Liver (tissue), 9 donors: ENCODE results near the gene TNIP1. TPM values are rescaled to one million over a fixed set of nuclear protein-coding genes. Genes with fewer than 3 reads are reported as not detected.

Source experiments
- DNase-seq: peaks from one replicate; pipeline ENCODE4 v3.0.0-alpha.2; 2017; ENCODE audit warnings: low spot score
- H3K27ac ChIP-seq, 2 donors: one replicate each; pipeline ENCODE4 v1.7.0; 2013; ENCODE audit warnings: inconsistent platforms in 2 of 2, low read length in 2 of 2, control low read depth in 1 of 2, low read depth in 1 of 2, mild to moderate bottlenecking in 1 of 2
- H3K27me3 ChIP-seq, 4 donors: one replicate each; pipeline versions ENCODE4 v1.6.1 to v1.7.0; 2013; ENCODE audit warnings: low read length in 3 of 4, inconsistent platforms in 1 of 4, mild to moderate bottlenecking in 1 of 4, moderate library complexity in 1 of 4; ENCODE audit not compliant: control insufficient read depth in 4 of 4, insufficient read depth in 4 of 4
- H3K36me3 ChIP-seq, 4 donors: one replicate each; pipeline versions ENCODE4 v1.6.1 to v1.7.0; 2013; ENCODE audit warnings: low read length in 3 of 4, mild to moderate bottlenecking in 3 of 4, low read depth in 1 of 4, moderate library complexity in 1 of 4; ENCODE audit not compliant: control insufficient read depth in 4 of 4, insufficient read depth in 3 of 4
- H3K4me1 ChIP-seq, 4 donors: one replicate each; pipeline versions ENCODE4 v1.6.1 to v1.7.0; 2013; ENCODE audit warnings: low read length in 3 of 4, mild to moderate bottlenecking in 3 of 4, moderate library complexity in 1 of 4; ENCODE audit not compliant: control insufficient read depth in 4 of 4, insufficient read depth in 4 of 4
- H3K4me3 ChIP-seq, 3 donors: one replicate each; pipeline versions ENCODE4 v1.6.1 to v1.7.0; 2013; ENCODE audit warnings: low read length in 3 of 3, control low read depth in 1 of 3, low read depth in 1 of 3, mild to moderate bottlenecking in 1 of 3
- H3K9ac ChIP-seq, 2 donors: one replicate each; pipeline ENCODE4 v1.7.0; 2013; ENCODE audit warnings: low read length in 2 of 2, mild to moderate bottlenecking in 2 of 2, moderate library complexity in 2 of 2, control low read depth in 1 of 2, low read depth in 1 of 2
- H3K9me3 ChIP-seq, 4 donors: one replicate each; pipeline versions ENCODE4 v1.6.1 to v1.7.0; 2013; ENCODE audit warnings: low read length in 3 of 4; ENCODE audit not compliant: control insufficient read depth in 4 of 4
- CTCF ChIP-seq: fragments of 150-350 bp; IDR thresholded peaks from 2 replicates; pipeline ENCODE4 v1.5.1; 2017; ENCODE audit warnings: improper control_type of control experiment, low read depth, low read length; ENCODE audit not compliant: missing input control
- EGR1 ChIP-seq, 2 donors: IDR thresholded peaks; 2 replicates each; pipeline ENCODE4 v1.6.1; 2016 to 2018; ENCODE audit warnings: antibody characterized with exemption in 2 of 2, low read depth in 2 of 2
- FOXA1 ChIP-seq: IDR thresholded peaks from 2 replicates; pipeline ENCODE4 v1.6.1; 2016; ENCODE audit warnings: antibody characterized with exemption
- FOXA2 ChIP-seq: IDR thresholded peaks from 2 replicates; pipeline ENCODE4 v1.6.1; 2016; ENCODE audit warnings: antibody characterized with exemption
- GABPA ChIP-seq, 2 donors: IDR thresholded peaks in 1 of 2; conservative IDR thresholded peaks in 1 of 2; 2 replicates each; pipeline ENCODE4 v1.6.1; 2016; ENCODE audit warnings: antibody characterized with exemption in 2 of 2, mild to moderate bottlenecking in 1 of 2, moderate library complexity in 1 of 2
- HNF4A ChIP-seq, 2 donors: conservative IDR thresholded peaks; 2 replicates each; pipeline ENCODE4 v1.6.1; 2016; ENCODE audit warnings: antibody characterized with exemption in 2 of 2, mild to moderate bottlenecking in 2 of 2
- HNF4G ChIP-seq: IDR thresholded peaks from 2 replicates; pipeline ENCODE4 v1.6.1; 2016; ENCODE audit warnings: antibody characterized with exemption
- JUND ChIP-seq, 2 donors: IDR thresholded peaks; 2 replicates each; pipeline ENCODE4 v1.6.1; 2016; ENCODE audit warnings: antibody characterized with exemption in 2 of 2
- MAX ChIP-seq: IDR thresholded peaks from 2 replicates; pipeline ENCODE4 v1.6.1; 2016; ENCODE audit warnings: antibody characterized with exemption
- NR2F2 ChIP-seq: IDR thresholded peaks from 2 replicates; pipeline ENCODE4 v1.6.1; 2016; ENCODE audit warnings: antibody characterized with exemption
- RAD21 ChIP-seq, 2 donors: IDR thresholded peaks; 2 replicates each; pipeline ENCODE4 v1.6.1; 2016; ENCODE audit warnings: antibody characterized with exemption in 2 of 2, mild to moderate bottlenecking in 2 of 2
- REST ChIP-seq: IDR thresholded peaks from 2 replicates; pipeline ENCODE4 v1.6.1; 2016; ENCODE audit warnings: antibody characterized with exemption, mild to moderate bottlenecking
- RXRA ChIP-seq, 2 donors: IDR thresholded peaks; 2 replicates each; pipeline ENCODE4 v1.6.1; 2017 to 2018; ENCODE audit warnings: antibody characterized with exemption in 2 of 2, mild to moderate bottlenecking in 1 of 2
- SP1 ChIP-seq: IDR thresholded peaks from 2 replicates; pipeline ENCODE4 v1.6.1; 2018; ENCODE audit warnings: antibody characterized with exemption, mild to moderate bottlenecking
- TAF1 ChIP-seq: conservative IDR thresholded peaks from 2 replicates; pipeline ENCODE4 v1.6.1; 2016; ENCODE audit warnings: antibody characterized with exemption, mild to moderate bottlenecking
- YY1 ChIP-seq: IDR thresholded peaks from 2 replicates; pipeline ENCODE4 v1.6.1; 2016; ENCODE audit warnings: antibody characterized with exemption, mild to moderate bottlenecking
- WGBS: extraction: QIAGEN DNeasy Blood & Tissue Kit; methylation state at CpG from one replicate; pipeline ENCODE4 v1.1.7; 2013; 5-methylcytosine and 5-hydroxymethylcytosine counted together
- polyA plus RNA-seq, 2 donors: library from polyadenylated mRNA; stranded (reverse) in 1 of 2; unstranded in 1 of 2; fragments of 200-250 nt in 1 of 2; fragments of >200 nt in 1 of 2; fragmentation: Nextera tagmentation in 1 of 2; extraction: Ambion mirVana in 1 of 2; gene quantifications; one replicate each; pipeline versions ENCODE4 v1.2.1 to v1.2.3, GENCODE V29; 2013 to 2015
- total RNA-seq, 2 donors: library from RNA; depleted of rRNA; stranded (reverse); fragments of >200 nt; gene quantifications; one replicate each; pipeline ENCODE4 v1.2.3, GENCODE V29; 2014
- TF ChIP-seq, protein P1 (sequence below): IDR thresholded peaks from 2 replicates; pipeline ENCODE4 v1.6.1; 2016; ENCODE audit warnings: antibody characterized with exemption
- TF ChIP-seq, protein P2 (sequence below): IDR thresholded peaks from 2 replicates; pipeline ENCODE4 v1.6.1; 2016; ENCODE audit warnings: antibody characterized with exemption
- donor health status: healthy.
- donor health status: healthy.
- donor health status: healthy.
- donor health status: healthy.
- donor health status: healthy.

The TNIP1 gene
- total and polyA plus RNA-seq, 4 donors, result 33.2 to 101 (median 48.0) TPM

GRCh38 chr5:151023651-151024050, 57.2 kb downstream of the TNIP1 start:
- peaks cover 8 to 46% (median 25%) of the 10 kb centered on the region in 4 donors for H3K4me1 ChIP-seq
- DNase-seq, result no peak
- H3K36me3 ChIP-seq, result peaks cover 5 to 34% (median 29%) of the 10 kb centered on the region in 4 donors
- H3K9ac ChIP-seq, result no peak overlapping the region
- H3K9me3 ChIP-seq, result no peaks in the 10 kb centered on the region
- H3K27me3 ChIP-seq, result no peaks in the 10 kb centered on the region
- TF ChIP-seq RXRA (IDR thresholded peaks at IDR 0.05) (peak in 1 of 2 donors; percentile 45), RAD21 (IDR thresholded peaks at IDR 0.05) (no peak), FOXA2 (no peak), SP1 (peak; percentile 21), HNF4A (conservative IDR thresholded peaks at IDR 0.05) (no peak), HNF4G (no peak), NR2F2 (peak; percentile 32), GABPA (IDR thresholded peaks at IDR 0.05 in 1 of 2, conservative IDR thresholded peaks at IDR 0.05 in 1 of 2) (peak in 1 of 2 donors; percentile 34)
- TF ChIP-seq, protein P1, sequence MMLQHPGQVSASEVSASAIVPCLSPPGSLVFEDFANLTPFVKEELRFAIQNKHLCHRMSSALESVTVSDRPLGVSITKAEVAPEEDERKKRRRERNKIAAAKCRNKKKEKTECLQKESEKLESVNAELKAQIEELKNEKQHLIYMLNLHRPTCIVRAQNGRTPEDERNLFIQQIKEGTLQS, result no peak
- peak overlapping the region in 1 of 3 donors; percentile 8 for H3K4me3 ChIP-seq
- WGBS, result 59% methylated on average over 8 of the region's 8 CpGs
- peak overlapping the region; percentile 83 to 89 for H3K27ac ChIP-seq

DNA sequence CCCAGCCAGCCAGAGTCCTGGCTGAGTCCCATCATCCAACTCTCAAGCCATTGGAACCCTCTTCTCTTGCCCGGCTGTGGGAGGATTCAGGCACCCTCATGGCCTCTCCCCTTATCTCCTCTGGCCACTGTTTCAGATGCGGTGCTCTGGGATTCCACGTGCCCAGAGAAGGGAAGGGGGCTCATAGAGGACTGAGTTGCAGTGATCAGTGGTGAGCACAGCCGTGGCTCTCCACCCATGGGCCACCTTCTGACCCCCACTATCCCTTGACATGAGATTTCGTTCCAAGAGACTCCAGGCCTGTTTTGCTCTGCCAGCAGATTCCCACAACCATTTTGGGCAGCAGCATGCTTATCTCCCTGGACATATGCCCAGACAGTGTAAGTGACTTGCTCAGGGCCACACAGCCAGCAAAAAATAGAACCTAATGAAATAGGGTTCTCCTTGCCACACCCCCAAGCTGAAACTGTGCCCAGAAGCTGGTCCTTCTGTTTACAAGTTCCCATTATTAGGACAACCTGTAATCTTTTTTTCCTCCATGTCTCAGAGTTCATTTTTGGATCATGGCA, 57.7 kb downstream of the TNIP1 start:
- Histone ChIP-seq H3K27ac (peak overlapping the region; percentile 83 to 89), H3K9me3 (no peaks in the 10 kb centered on the region), H3K27me3 (no peaks in the 10 kb centered on the region), H3K36me3 (peaks cover 3 to 30% (median 26%) of the 10 kb centered on the region in 4 donors), H3K4me3 (peak overlapping the region in 2 of 3 donors; percentile 20 to 72), H3K9ac (peak overlapping the region in 1 of 2 donors; percentile 8), H3K4me1 (peaks cover 11 to 46% (median 25%) of the 10 kb centered on the region in 4 donors)
- TF ChIP-seq, protein P1, result peak; percentile 53
- TF ChIP-seq RAD21 (IDR thresholded peaks at IDR 0.05) (peak; percentile 43 to 52), JUND (IDR thresholded peaks at IDR 0.05) (peak in 1 of 2 donors; percentile 58), REST (peak; percentile 40), SP1 (peak; percentile 74), NR2F2 (peak; percentile 83), FOXA2 (peak; percentile 68), FOXA1 (peak; percentile 64), EGR1 (IDR thresholded peaks at IDR 0.05; ENCODE audit: low read depth in 2 of 2) (peak in 1 of 2 donors; percentile 57), HNF4A (conservative IDR thresholded peaks at IDR 0.05) (peak; percentile 66 to 67), RXRA (IDR thresholded peaks at IDR 0.05) (peak; percentile 70 to 87), CTCF (no peak), MAX (peak; percentile 41), HNF4G (no peak), TAF1 (no peak), YY1 (no peak), GABPA (IDR thresholded peaks at IDR 0.05 in 1 of 2, conservative IDR thresholded peaks at IDR 0.05 in 1 of 2) (peak in 1 of 2 donors; percentile 51)
- TF ChIP-seq, protein P2, sequence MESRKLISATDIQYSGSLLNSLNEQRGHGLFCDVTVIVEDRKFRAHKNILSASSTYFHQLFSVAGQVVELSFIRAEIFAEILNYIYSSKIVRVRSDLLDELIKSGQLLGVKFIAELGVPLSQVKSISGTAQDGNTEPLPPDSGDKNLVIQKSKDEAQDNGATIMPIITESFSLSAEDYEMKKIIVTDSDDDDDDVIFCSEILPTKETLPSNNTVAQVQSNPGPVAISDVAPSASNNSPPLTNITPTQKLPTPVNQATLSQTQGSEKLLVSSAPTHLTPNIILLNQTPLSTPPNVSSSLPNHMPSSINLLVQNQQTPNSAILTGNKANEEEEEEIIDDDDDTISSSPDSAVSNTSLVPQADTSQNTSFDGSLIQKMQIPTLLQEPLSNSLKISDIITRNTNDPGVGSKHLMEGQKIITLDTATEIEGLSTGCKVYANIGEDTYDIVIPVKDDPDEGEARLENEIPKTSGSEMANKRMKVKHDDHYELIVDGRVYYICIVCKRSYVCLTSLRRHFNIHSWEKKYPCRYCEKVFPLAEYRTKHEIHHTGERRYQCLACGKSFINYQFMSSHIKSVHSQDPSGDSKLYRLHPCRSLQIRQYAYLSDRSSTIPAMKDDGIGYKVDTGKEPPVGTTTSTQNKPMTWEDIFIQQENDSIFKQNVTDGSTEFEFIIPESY, result peak; percentile 27
- 35% methylated on average over 5 of the region's 5 CpGs for WGBS
- DNase-seq, result no peak
